CD4-positive, alpha-beta T cell (primary cell): ENCODE measurements around the gene USP47. TPM values are rescaled to one million over a fixed set of nuclear protein-coding genes. Genes with fewer than 3 reads are reported as not detected.
A peak's percentile ranks its signal among the peaks of the same experiment; 100 is the strongest.

ENCODE experiments used
- ATAC-seq: fragments of 200-7000 bp; cut with Tn5 transposase; one replicate; pipeline ENCODE4 v1.10.0; 2022; ENCODE audit warnings: mild to moderate bottlenecking; ENCODE audit not compliant: poor library complexity
- CTCF ChIA-PET: fragments of 350-600 bp; sonication (Branson Sonifier 250); formaldehyde crosslinking; loops from one replicate; lab custom pipeline; 2021; ENCODE audit warnings: antibody characterized with exemption, inconsistent platforms; lab: Charles Lee
- POLR2A ChIA-PET: fragments of 350-600 bp; sonication (Branson Sonifier 250); formaldehyde crosslinking; loops from one replicate; lab custom pipeline; 2021; ENCODE audit warnings: antibody characterized with exemption, inconsistent platforms; lab: Charles Lee
- DNase-seq, 14 experiments: peaks; one replicate each; pipeline ENCODE4 v3.0.0-alpha.2; 2013 to 2020; ENCODE audit warnings: mixed read lengths in 2 of 14
- H3K27ac ChIP-seq, 2 donors: one replicate each; pipeline versions ENCODE4 v1.5.1 to v1.7.0; 2013; ENCODE audit warnings: low read length in 2 of 2, low read depth in 1 of 2, mild to moderate bottlenecking in 1 of 2
- H3K27me3 ChIP-seq, 2 experiments: 1 replicate in 1 of 2; 2 replicates in 1 of 2; pipeline versions ENCODE4 v1.6.1 to v1.7.0; 2013; ENCODE audit warnings: low read length in 2 of 2, control low read depth in 1 of 2, mild to moderate bottlenecking in 1 of 2, moderate library complexity in 1 of 2; ENCODE audit not compliant: insufficient read depth in 2 of 2, control insufficient read depth in 1 of 2
- H3K36me3 ChIP-seq: one replicate; pipeline ENCODE4 v1.6.1; 2013; ENCODE audit warnings: low read length, control low read depth; ENCODE audit not compliant: insufficient read depth
- H3K4me1 ChIP-seq: one replicate; pipeline ENCODE4 v1.6.1; 2013; ENCODE audit warnings: low read length, control low read depth; ENCODE audit not compliant: insufficient read depth
- H3K4me3 ChIP-seq: one replicate; pipeline ENCODE4 v1.5.1; 2013; ENCODE audit warnings: mild to moderate bottlenecking, low read length, moderate library complexity
- H3K9me3 ChIP-seq, 2 experiments: 1 replicate in 1 of 2; 2 replicates in 1 of 2; pipeline versions ENCODE4 v1.6.1 to v1.7.0; 2013; ENCODE audit warnings: low read length in 2 of 2, mild to moderate bottlenecking in 2 of 2, control low read depth in 1 of 2, moderate library complexity in 1 of 2; ENCODE audit not compliant: control insufficient read depth in 1 of 2, insufficient read depth in 1 of 2
- H3K27ac Mint-ChIP-seq: one replicate; pipeline ENCODE4 v1.8.0; 2020; ENCODE audit warnings: mixed read lengths
- H3K27me3 Mint-ChIP-seq: one replicate; pipeline ENCODE4 v1.8.0; 2021; ENCODE audit warnings: mixed read lengths
- H3K36me3 Mint-ChIP-seq: one replicate; pipeline ENCODE4 v1.8.0; 2021; ENCODE audit warnings: low read depth, mixed read lengths
- H3K4me1 Mint-ChIP-seq: one replicate; pipeline ENCODE4 v1.8.0; 2021; ENCODE audit warnings: low read depth, mixed read lengths
- H3K4me3 Mint-ChIP-seq: one replicate; pipeline ENCODE4 v1.8.0; 2020; ENCODE audit warnings: mild to moderate bottlenecking, mixed read lengths
- H3K9me3 Mint-ChIP-seq: one replicate; pipeline ENCODE4 v1.8.0; 2020; ENCODE audit warnings: mixed read lengths
- CTCF ChIP-seq: fragments of 200-600 bp; IDR thresholded peaks from one replicate; pipeline ENCODE4 v1.8.0; 2022; ENCODE audit warnings: antibody characterized with exemption, mild to moderate bottlenecking
- intact Hi-C, 2 experiments: fragments of 100-400 bp; cut with DNase I in 1 of 2; cut with micrococcal nuclease in 1 of 2; formaldehyde crosslinking; loops; one replicate each; pipeline versions ENCODE4 v1.15.1 to v1.9.0; 2023 to 2025; cut with DNase I, micrococcal nuclease
- total RNA-seq, 174 experiments: library from RNA in 2 of 174; stranded (reverse) in 2 of 174; gene quantifications; one replicate each; pipeline ENCODE4 v1.2.3 and lab custom pipeline; 2021 to 2026

USP47 gene
- total RNA-seq, 2 experiments from 2014 or later: 97.0 to 100 TPM

DNA sequence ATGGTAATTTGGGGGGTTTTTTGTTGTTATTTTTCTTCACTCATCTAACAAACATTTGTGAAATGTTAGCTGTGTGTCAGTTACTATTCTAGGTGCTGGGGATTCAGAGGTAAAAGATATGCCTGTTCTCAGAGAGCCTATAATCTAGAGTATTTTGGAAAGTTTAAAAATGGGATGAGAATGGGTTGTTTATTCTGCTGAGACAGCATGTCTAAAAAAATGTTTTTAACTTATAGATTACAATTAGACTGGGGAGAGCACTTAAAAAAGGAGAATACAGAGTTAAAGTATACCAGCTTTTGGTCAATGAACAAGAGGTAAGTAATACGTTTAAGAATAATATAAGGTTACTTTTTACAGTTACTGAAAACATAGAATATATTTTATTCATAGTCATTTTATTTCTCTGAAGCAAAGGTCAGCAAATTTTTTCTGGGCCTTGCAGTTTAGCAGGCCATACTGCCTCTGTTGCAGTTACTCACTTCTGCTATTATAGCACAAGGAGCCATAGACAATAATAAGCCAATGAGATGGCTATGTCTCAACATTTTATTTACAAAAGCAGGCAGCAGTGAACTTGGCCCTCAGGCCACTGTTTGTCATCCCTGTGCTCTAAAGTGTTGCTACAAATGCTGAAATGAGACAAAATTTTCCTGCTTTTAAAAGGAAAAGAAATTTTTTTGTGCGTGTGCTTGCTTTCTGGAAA, 106.6 kb downstream of the USP47 start:
- Mint-ChIP-seq H3K27me3 (no peaks in the 10 kb centered on the region), H3K36me3 (peaks cover 94% of the 10 kb centered on the region), H3K4me3 (no peak overlapping the region), H3K4me1 (no peaks in the 10 kb centered on the region), H3K27ac (peak overlapping the region; percentile 36), H3K9me3 (no peaks in the 10 kb centered on the region)
- CTCF ChIA-PET: interaction anchor here (1.5 kb wide), 1 partner anchor 17 kb away, joined by 5 read pairs; no protein-coding TSS in a partner anchor
- intact Hi-C loops: no loop called here
- TF ChIP-seq CTCF: no peak
- Histone ChIP-seq H3K27me3 (no peaks in the 10 kb centered on the region), H3K27ac (no peak overlapping the region), H3K4me3 (no peak overlapping the region), H3K9me3 (no peaks in the 10 kb centered on the region), H3K4me1 (no peaks in the 10 kb centered on the region), H3K36me3 (peaks cover 61% of the 10 kb centered on the region)
- no peak for DNase-seq
- ATAC-seq: no peak
- POLR2A ChIA-PET: no interaction called here

DNA sequence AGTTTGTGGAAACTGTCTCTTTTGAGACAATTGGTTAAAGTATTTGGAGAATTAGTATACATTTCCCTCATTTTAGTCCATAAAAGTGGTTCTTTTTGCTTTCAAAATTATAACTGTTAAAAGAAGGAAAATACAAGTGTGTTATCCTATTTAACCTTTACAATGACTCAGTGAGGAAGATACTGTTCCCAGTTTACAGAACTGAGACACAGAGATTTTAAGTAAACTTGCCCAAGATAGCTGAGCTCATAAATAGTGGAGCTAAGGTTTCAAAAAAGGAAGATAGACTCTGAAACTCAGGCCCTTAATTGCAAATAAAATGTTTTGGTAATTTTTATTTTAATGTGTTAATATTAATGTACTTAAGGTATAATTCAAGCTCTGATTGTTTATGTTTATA, 107.7 kb downstream of the USP47 start:
- Mint-ChIP-seq H3K9me3 (no peaks in the 10 kb centered on the region), H3K27ac (no peak overlapping the region), H3K36me3 (peaks cover 95% of the 10 kb centered on the region), H3K4me1 (no peaks in the 10 kb centered on the region), H3K4me3 (no peak overlapping the region), H3K27me3 (no peaks in the 10 kb centered on the region)
- Histone ChIP-seq H3K4me3 (no peak overlapping the region), H3K4me1 (no peaks in the 10 kb centered on the region), H3K9me3 (no peaks in the 10 kb centered on the region), H3K27ac (no peak overlapping the region), H3K36me3 (peaks cover 56% of the 10 kb centered on the region), H3K27me3 (no peaks in the 10 kb centered on the region)
- ChIA-PET POLR2A (no interaction called here), CTCF (interaction anchor here (0.6 kb wide), 1 partner anchor 1208 kb away, joined by 4 read pairs; no protein-coding TSS in a partner anchor)
- intact Hi-C loops: no loop called here
- no peak for DNase-seq
- no peak for ATAC-seq
- TF ChIP-seq CTCF: no peak

- no peaks in the 10 kb centered on the region for H3K4me1 Mint-ChIP-seq
- H3K9me3 ChIP-seq: no peaks in the 10 kb centered on the region
- H3K4me3 Mint-ChIP-seq: no peak overlapping the region
- H3K9me3 Mint-ChIP-seq: no peaks in the 10 kb centered on the region
- no peak overlapping the region for H3K4me3 ChIP-seq
- intact Hi-C loops: no loop called here
- ChIA-PET POLR2A (no interaction called here), CTCF (no interaction called here)
- H3K27ac ChIP-seq: no peak overlapping the region
- ATAC-seq (no peak), DNase-seq (no peak)
- no peaks in the 10 kb centered on the region for H3K4me1 ChIP-seq
- H3K27me3 ChIP-seq: no peaks in the 10 kb centered on the region
- no peaks in the 10 kb centered on the region for H3K27me3 Mint-ChIP-seq
- H3K27ac Mint-ChIP-seq: peak overlapping the region; percentile 6
- H3K36me3 ChIP-seq: peaks cover 71% of the 10 kb centered on the region
- peaks cover 95% of the 10 kb centered on the region for H3K36me3 Mint-ChIP-seq
- TF ChIP-seq CTCF: no peak
Observed at GRCh38 chr11:11952036-11952435, 110.3 kb downstream of the USP47 start.
